Lower lobe of right lung (tissue), 2 donors: Measurements from ENCODE around the gene PRR5L. TPM values are rescaled to one million over a fixed set of nuclear protein-coding genes. Genes with fewer than 3 reads are reported as not detected.
A peak's percentile ranks its signal among the peaks of the same experiment; 100 is the strongest.

Experiments used
- ATAC-seq, 2 donors: fragments of 200-7000 bp; cut with Tn5 transposase; one replicate each; pipeline ENCODE4 v1.9.1; 2020 to 2022; ENCODE audit warnings: mild to moderate bottlenecking in 2 of 2, moderate library complexity in 2 of 2
- DNase-seq: peaks from one replicate; pipeline ENCODE4 v3.0.0-alpha.2; 2020
- H3K27ac ChIP-seq: fragments of 200-600 bp; one replicate; pipeline ENCODE4 v1.8.0; 2022
- H3K27me3 ChIP-seq: fragments of 200-600 bp; one replicate; pipeline ENCODE4 v1.8.0; 2022; ENCODE audit warnings: low read depth
- H3K36me3 ChIP-seq: fragments of 200-600 bp; one replicate; pipeline ENCODE4 v1.8.0; 2022; ENCODE audit warnings: mild to moderate bottlenecking
- H3K4me1 ChIP-seq: fragments of 200-600 bp; one replicate; pipeline ENCODE4 v1.8.0; 2022
- H3K4me3 ChIP-seq: fragments of 200-600 bp; one replicate; pipeline ENCODE4 v1.8.0; 2022; ENCODE audit warnings: mild to moderate bottlenecking
- H3K9me3 ChIP-seq: fragments of 200-600 bp; one replicate; pipeline ENCODE4 v1.8.0; 2022
- CTCF ChIP-seq: fragments of 200-600 bp; IDR thresholded peaks from one replicate; pipeline ENCODE4 v1.8.0; 2022; ENCODE audit warnings: antibody characterized with exemption, mild to moderate bottlenecking
- intact Hi-C: fragments of 100-400 bp; cut with DNase I; formaldehyde crosslinking; loops from one replicate; pipeline ENCODE4 v1.11.0; 2022
- total RNA-seq: library from RNA; stranded (reverse); fragmentation: NEBNext Ultra II Directional; extraction: Animal tissue kit (Norgen Biotek cat#: 25700); gene quantifications from one replicate; pipeline ENCODE4 v1.2.1, GENCODE V29; 2021
- donor health status: DM: no; HTN: yes; CAD: no; lungs with severe emphysema.

Gene PRR5L
- total RNA-seq, 1 donor from 2014 or later = 24.9 TPM

DNA sequence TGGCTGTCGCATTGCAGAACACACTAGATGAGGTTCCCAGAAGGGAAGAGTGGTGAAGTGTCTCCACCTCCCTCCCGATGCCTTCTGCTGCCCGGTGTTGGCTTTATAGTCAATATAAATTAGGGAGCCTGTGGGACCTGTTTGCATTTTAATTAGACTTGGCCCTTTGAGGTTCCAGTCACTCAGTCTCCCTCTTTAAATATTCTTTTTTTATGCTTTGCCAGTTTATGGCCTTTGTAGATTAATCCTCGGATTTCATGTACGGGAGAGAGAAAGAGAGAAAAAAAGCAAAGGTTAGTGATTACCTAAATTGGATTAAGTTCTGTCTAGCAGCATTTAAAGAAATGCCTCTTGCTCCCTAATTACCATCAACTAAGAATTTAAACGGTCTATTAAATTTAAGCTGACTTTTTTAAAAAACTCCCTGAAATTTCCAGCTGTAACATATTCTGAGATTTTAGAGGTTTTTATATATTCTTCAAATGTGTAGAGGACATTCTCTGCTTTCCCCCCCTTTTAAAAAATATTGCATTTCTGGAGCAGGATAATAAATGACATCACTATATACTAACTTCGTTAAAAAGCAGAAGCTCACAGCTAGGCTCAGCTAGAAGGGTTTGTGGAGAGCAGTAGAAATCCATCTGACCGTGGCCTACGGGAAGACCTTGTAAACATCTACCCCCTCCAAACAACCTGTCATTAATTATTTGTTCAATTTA, 84.4 kb downstream of the PRR5L start:
- Histone ChIP-seq H3K27me3 (peaks cover 12% of the 10 kb centered on the region), H3K9me3 (no peaks in the 10 kb centered on the region), H3K4me1 (peaks cover 32% of the 10 kb centered on the region), H3K4me3 (peak overlapping the region; percentile 6), H3K36me3 (peaks cover 13% of the 10 kb centered on the region), H3K27ac (peak overlapping the region; percentile 1)
- intact Hi-C loops = no loop called here
- TF ChIP-seq CTCF = no peak
- DNase-seq (no peak), ATAC-seq (no peak)

DNA sequence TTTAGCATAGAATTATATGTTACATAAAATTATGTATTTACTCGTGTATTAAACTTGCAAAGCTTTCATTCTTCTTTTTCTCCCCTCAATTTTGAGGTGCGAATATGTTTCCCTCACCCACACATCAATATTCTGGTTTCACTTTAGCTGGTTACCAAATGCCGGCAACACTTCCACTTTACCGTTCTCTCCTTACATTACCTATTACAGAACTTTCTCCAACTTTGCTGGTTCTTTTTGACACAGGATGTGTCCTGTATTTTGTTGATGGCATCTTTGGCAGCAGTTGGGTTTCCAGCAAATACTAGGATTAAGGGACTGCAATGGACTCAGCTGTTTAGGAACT, 84.9 kb downstream of the PRR5L start:
- H3K9me3 ChIP-seq = no peaks in the 10 kb centered on the region
- H3K27me3 ChIP-seq = peaks cover 12% of the 10 kb centered on the region
- DNase-seq (no peak), ATAC-seq (no peak)
- H3K4me1 ChIP-seq = peaks cover 27% of the 10 kb centered on the region
- intact Hi-C loops = no loop called here
- no peak for TF ChIP-seq CTCF
- H3K36me3 ChIP-seq = peaks cover 13% of the 10 kb centered on the region
- H3K4me3 ChIP-seq = peak overlapping the region; percentile 6
- peak overlapping the region; percentile 1 for H3K27ac ChIP-seq

DNA sequence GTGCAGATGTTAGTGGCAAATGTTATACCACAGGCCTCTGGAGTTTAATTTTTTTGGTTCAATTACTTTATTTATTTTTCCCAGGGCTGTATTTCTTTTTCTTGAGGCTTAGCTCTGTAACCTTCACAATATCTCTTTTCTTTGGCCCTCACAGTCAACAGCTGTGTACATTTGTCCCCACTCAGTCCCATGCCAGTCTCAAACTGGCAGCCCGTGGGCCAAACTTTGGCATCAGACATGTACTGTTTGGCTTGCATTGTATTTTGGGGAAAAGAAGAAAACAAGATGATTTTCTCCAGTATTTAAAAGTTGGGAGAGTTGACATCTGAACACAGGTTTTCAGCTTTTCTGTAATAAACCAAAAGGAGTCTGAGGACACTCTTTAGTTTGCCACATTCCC, 87.1 kb downstream of the PRR5L start:
- peaks cover 19% of the 10 kb centered on the region for H3K4me1 ChIP-seq
- no peak for TF ChIP-seq CTCF
- DNase-seq (no peak), ATAC-seq (no peak)
- peaks cover 13% of the 10 kb centered on the region for H3K36me3 ChIP-seq
- intact Hi-C loops = no loop called here
- H3K27me3 ChIP-seq = no peaks in the 10 kb centered on the region
- no peak overlapping the region for H3K27ac ChIP-seq
- H3K9me3 ChIP-seq = no peaks in the 10 kb centered on the region
- H3K4me3 ChIP-seq = no peak overlapping the region

DNA sequence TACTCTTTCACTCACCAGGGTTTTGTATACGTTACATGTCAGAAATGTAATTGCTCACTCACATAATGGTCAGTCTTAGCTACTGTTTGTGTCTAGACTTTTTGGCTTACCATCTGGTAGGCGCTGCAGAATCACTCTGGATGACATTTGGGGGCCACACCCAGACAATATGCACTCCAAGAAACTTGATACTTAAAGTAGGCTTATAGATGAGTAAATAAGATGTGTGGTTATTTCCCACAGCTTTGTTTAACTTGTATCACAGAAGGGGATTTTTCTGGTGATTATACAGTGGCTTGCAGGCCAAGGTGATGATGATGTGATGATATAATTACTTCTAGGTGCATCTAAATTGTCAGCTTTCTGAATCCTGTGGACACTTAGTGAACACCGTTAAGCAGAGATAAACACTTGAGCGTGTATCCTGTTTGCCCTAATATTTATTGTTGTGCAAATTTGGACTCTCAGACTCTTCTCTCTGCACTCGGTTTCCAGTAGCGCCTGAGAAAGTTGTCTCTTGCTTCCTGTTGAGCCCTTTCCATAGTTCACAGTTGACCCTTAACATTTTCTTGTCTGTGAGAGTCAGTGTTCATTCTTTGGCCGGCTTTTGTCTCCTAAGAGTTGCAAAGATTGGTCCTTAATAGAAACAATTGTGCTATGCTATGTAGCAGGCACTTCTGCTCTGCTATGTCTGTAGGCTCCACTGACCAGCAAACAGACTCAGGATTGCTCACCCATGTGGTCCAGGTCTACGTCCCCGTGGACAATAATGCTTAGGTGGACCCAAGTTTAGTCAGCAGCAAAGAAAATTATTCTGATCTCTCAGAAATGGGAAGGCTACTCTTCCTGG, 89.3 kb downstream of the PRR5L start:
- no peaks in the 10 kb centered on the region for H3K9me3 ChIP-seq
- ATAC-seq (no peak), DNase-seq (no peak)
- no peak overlapping the region for H3K4me3 ChIP-seq
- intact Hi-C loops = no loop called here
- peaks cover 17% of the 10 kb centered on the region for H3K4me1 ChIP-seq
- no peaks in the 10 kb centered on the region for H3K27me3 ChIP-seq
- H3K27ac ChIP-seq = no peak overlapping the region
- H3K36me3 ChIP-seq = peaks cover 13% of the 10 kb centered on the region
- no peak for TF ChIP-seq CTCF

DNA sequence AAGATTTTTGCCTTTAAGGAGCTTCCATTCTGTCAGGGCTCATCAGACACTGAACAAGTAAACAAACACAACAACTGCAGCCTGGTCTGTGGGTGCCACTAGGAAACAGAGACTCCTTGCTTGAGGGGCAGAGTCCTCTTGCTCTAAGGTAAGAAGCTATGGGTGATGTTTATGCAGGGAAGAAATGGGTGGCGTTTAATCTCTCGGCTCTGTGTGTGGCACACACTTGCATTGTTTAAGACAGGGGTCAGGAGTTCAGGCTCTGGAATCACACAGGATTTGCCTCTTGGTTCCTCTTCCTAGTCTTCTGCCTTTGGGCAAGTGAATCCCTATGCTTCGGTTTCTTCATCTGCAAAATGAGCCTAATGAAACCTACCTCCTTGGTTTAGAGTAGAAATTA, 90.3 kb downstream of the PRR5L start:
- H3K9me3 ChIP-seq = no peaks in the 10 kb centered on the region
- no peak overlapping the region for H3K4me3 ChIP-seq
- peaks cover 11% of the 10 kb centered on the region for H3K36me3 ChIP-seq
- no peak overlapping the region for H3K27ac ChIP-seq
- no peak for TF ChIP-seq CTCF
- DNase-seq = no peak
- H3K27me3 ChIP-seq = no peaks in the 10 kb centered on the region
- no peak for ATAC-seq
- H3K4me1 ChIP-seq = peaks cover 26% of the 10 kb centered on the region
- intact Hi-C loops = no loop called here
